Breast epithelium (tissue), 3 donors: ENCODE measurements around the gene ADIRF.

Source experiments
- POLR2AphosphoS5 ChIP-seq, 3 donors: sonication (generic); formaldehyde crosslinking; IDR thresholded peaks; one replicate each; pipeline ENCODE4 v1.6.1; 2017; ENCODE audit warnings: antibody characterized with exemption in 3 of 3
- TF ChIP-seq, protein P1 (sequence below), 3 donors: fragments of 450-650 bp; IDR thresholded peaks; one replicate each; pipeline ENCODE4 v1.5.1; 2016 to 2017; ENCODE audit warnings: antibody characterized with exemption in 3 of 3, mild to moderate bottlenecking in 3 of 3, moderate library complexity in 3 of 3

DNA sequence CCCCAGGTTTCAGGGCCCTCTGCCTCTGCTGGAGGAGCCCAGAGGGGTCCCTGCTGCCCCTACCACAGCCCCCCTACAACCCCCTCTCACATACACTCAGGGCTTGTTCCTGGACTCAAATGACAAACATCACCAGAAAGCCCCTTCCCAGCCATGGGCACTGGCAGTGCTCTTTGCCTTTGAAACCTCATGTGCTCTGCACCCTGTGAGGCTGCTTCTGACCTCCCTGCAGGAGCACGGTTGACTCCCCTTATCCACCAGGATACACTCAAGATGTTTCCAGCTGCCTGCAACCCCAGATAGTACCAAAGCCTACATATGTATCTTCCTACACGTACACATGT lies 3.5 kb upstream of the ADIRF start:
- no peak for TF ChIP-seq POLR2AphosphoS5 (IDR thresholded peaks at IDR 0.05)
- TF ChIP-seq, protein P1, sequence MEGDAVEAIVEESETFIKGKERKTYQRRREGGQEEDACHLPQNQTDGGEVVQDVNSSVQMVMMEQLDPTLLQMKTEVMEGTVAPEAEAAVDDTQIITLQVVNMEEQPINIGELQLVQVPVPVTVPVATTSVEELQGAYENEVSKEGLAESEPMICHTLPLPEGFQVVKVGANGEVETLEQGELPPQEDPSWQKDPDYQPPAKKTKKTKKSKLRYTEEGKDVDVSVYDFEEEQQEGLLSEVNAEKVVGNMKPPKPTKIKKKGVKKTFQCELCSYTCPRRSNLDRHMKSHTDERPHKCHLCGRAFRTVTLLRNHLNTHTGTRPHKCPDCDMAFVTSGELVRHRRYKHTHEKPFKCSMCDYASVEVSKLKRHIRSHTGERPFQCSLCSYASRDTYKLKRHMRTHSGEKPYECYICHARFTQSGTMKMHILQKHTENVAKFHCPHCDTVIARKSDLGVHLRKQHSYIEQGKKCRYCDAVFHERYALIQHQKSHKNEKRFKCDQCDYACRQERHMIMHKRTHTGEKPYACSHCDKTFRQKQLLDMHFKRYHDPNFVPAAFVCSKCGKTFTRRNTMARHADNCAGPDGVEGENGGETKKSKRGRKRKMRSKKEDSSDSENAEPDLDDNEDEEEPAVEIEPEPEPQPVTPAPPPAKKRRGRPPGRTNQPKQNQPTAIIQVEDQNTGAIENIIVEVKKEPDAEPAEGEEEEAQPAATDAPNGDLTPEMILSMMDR (IDR thresholded peaks at IDR 0.05) = no peak
